Measurements from ENCODE around the gene ZNF501.

ZNF501 gene

DNA sequence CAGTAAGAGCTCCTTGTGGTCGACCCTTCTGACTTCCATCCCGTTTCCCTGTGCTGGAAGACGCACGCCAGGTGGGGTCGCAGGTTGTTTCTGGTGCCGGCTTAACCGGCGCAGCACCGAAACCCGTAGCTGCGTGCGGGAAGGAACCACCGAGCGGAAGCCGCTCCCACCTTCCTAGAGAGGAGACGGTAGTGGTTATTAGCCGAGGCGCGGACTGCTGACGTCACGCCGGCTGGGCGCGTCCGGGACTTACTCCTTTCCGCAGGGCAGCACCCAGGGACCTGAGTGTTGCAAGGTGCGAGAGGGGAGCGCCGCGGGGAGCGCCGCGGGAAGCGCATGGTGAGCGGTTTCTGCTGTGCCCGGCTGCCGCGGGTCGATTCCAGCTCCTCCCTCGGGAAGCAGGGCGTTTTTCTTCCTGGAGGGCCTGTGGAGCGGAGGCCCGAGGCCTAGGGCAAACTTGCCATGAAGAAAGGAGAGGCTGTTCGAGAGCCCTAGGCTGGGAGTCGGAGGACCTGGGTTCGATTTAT is at the start of gene ZNF501:
TSS of gene ZNF501 (plus strand) at position 252 of the 527 bp plus-strand sequence. CDS start 4,787 bp downstream, outside the sequence.
- DNase-seq, result peak; percentile 97

DNA sequence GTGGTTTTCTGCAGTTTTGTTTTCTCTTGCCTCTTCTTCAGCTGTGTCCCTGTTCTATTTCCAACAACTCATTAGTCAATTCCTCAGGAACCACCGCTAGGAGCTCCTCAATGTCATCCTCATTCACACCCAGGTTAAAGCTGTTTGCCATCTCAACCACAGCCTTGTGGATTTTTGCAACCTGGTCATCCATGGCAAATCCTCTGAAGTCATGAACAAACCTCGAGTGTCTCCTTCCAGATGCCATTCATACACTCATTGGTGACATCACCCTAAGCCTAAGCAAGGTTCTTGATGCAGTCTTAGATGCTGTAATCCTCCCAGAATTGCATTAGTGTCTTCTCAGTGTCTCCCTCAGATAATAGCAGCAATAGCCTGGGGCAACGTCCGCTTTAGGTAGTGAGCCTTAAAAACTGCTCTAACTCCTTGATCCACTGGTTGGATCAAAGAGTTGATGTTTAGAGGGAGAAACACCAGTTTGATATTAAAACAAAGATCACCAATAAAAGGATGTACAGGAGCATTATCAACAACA is 48.4 kb upstream of the ZNF501 start:
- no peak for DNase-seq

DNA sequence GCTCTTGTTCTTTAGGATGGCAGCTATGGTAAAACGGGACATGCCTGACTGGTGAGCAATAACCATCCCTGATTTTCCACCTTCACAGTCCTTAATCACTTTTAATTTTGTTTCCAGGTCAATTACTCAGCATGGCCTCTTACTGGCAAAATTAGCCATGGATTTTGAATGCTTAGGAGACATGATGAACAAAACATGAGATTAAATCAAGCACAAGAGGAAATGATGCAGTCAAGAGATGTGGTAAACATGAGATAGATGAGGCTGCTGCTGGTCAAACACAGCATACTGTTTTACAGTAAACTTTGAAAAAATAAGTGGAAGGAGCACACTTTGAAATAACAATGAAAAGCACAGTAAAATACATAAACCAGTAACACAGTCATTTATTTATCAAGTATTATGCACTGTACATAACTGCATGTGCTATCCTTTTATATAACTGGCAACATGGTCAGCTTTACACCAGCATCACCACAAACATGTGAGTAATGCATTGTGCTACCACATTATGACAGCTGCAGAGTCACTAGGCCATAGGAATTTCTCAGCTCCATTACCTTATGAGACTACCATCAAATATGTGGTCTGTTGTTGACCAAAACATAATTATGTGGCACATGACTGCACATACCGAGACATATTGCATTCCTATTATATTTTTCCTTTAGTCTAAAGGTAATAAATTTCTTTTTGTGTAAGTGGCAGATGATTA is 47.1 kb upstream of the ZNF501 start:
- DNase-seq, result no peak

DNA sequence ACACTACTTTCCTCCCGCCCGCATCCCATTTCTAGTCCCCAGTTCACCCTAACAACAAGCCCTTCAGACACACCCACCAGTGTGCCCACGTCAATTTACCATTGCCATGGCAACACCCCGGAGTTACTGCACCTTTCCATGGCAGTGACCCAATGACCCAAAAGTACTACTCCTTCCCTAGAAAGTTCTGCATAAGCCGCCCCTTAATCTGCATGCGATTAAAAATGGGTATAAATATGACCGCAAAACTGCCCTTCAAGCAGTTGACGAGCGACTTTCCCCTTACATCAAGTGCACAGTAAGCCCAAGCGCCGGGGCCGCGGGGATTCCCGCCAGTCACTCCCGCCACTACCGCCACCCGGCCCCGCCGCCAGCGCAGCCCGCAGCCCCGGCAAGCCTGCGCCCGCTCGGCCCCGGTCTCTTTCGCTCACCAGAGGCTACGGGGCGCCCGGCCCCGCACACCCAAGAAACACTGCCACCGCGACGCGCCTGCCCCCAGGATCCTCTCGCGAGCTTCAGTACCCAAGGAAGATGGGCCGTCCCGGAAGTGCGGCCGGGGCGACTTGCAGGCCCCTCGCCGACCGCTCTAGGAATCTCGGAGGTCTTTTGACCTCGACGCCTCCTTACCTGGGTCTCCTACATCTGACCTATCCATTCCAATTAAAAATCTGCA is 44.2 kb upstream of the ZNF501 start:
- DNase-seq, result peak; percentile 90

DNA sequence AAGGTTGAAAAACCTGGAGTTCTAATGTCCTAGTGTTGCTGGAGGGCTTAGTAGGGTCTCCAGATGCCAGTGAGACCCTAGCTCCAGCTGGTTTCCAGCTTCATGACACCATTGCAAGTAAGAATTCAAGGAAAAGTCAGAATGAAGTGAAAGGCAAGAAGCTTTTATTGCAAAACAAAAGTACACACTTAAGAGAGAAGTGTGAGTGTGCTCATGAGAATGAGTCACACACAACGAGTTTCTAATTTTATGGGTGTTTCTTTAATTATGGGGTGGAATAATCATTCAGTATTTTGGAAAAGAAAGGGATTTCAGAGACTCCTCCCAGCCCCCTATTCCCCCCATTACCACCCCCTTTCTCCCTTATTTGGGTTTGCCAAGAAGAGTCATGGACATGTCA is 41.5 kb upstream of the ZNF501 start:
- no peak for DNase-seq

DNA sequence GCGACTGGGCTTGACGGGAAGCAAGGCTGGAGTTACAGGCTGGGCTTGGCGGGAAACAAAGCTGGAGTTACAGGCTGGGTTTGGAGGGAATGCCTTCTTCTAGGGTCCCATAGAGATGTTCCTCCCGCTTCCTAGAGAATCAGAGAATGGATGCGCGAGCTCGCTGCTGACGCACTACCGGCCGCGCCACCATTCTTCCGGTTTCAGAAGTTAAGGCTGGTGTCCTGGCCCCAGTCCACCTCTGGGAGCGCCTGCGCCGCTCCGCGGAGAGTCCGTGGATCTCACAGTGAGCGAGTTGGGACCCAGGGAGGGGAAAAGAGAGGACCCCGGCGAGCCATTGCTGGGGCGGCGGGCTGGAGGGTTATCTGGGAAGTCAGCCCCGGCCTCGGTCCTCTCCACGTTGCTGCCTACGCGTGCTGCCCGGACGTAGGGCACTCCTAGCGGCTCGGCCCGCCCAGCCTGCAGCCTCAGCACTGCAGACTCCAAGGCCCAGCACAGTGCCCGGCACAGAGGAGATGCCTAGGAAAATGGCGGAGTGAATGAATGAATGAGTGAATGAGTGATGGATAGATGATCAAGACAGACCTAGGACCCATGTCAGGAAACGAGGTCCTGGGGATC is 16.9 kb upstream of the ZNF501 start, which contains the start of gene ZNF502:
TSS of gene ZNF502 (plus strand) at position 206 of the 621 bp plus-strand sequence. CDS start 7,602 bp downstream, outside the sequence.
- DNase-seq, result peak; percentile 96

DNA sequence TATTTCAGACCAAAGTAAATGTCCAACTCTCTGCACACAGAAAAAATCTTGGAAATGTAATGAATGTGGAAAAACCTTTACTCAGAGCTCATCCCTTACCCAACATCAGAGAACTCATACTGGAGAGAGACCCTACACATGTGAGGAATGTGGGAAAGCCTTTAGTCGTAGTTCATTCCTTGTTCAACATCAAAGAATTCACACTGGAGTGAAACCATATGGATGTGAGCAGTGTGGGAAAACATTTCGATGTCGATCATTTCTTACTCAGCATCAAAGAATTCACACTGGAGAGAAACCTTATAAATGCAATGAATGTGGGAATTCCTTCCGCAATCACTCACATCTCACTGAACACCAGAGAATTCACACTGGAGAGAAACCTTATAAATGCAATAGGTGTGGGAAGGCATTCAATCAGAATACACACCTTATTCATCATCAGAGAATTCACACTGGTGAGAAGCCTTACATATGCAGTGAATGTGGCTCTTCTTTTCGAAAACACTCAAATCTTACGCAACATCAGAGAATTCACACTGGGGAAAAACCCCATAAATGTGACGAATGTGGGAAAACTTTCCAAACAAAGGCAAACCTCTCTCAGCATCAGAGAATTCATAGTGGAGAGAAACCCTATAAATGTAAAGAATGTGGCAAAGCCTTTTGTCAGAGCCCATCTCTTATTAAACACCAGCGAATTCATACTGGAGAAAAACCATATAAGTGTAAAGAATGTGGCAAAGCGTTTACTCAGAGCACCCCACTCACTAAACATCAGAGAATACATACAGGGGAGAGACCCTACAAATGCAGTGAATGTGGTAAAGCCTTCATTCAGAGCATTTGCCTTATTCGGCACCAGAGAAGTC is 8.0 kb upstream of the ZNF501 start:
- peak; percentile 16 for DNase-seq

DNA sequence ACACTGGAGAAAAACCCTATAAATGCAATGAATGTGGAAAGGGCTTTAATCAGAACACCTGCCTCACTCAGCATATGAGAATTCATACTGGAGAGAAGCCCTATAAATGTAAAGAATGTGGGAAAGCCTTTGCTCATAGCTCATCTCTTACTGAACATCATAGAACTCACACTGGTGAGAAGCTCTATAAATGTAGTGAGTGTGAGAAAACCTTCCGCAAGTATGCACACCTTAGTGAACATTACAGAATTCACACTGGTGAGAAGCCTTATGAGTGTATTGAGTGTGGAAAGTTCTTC is 7.4 kb upstream of the ZNF501 start:
- DNase-seq, result no peak

DNA sequence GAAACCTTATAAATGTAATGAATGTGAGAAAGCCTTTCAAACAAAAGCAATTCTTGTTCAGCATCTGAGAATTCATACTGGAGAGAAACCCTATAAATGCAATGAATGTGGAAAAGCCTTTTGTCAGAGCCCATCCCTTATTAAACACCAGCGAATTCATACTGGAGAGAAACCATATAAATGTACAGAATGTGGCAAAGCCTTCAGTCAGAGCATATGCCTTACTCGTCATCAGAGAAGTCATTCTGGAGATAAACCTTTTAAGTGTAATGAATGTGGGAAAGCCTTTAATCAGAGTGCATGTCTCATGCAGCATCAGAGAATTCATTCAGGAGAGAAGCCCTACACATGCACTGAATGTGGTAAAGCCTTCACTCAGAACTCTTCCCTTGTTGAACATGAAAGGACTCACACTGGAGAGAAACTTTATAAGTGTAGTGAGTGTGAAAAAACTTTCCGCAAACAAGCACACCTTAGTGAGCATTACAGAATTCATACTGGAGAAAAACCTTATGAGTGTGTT is 5.3 kb downstream of the ZNF501 start:
- no peak for DNase-seq

DNA sequence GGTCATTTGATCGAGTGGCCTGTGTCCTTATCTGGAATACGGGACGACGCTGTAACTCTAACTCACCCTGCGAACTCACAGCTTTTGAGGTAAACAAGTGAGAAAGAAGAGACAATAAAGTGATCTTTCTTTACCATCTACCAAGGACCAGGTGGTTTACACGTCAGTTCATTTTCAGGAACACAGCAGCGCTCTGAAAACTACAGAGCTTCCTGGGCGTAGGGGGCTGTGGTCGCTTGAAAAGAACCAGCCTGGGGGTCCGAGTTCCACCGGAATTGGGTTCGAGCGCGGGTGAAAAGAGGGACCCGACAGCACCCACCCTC is 31.6 kb downstream of the ZNF501 start:
- no peak for DNase-seq

DNA sequence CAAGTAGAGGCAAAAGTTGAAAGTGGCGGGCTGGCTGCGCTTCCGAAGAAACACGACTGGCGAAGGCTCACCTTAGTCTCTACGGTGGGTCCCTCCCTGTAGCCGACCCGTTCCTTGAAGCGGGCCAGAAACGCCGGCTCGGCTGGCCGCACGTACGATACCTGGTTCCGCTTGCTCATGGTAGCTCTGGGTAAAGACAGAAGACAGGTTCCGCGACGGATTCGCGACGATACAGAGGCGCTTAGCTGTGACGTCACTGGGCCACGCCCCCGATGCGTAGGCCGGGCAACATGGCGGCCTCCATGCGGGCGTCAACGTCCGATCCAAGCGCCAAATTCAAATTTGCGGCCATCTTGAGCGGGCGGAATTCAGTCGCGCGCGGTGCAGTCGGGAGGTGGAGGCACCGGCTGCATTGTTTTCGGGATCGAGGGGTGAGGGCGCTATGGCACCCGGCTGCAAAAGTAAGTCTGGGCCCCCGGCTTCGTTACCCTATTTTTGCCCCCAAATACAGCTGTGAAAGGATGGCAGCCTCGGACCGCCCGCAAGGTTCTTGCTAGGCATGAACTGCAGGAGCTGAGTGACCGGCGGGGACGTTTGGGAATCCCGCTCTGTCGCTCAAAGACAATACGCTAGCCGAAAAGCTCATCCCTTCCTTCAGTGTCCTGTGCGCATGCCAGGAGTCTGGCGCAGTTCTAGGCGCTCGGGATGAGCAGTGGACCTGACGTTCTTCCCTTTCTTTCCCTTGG is 32.2 kb downstream of the ZNF501 start, which contains the start of the genes KIAA1143 and KIF15:
TSS of gene KIAA1143 (minus strand) at position 196 of the 746 bp plus-strand sequence. CDS start at position 179, 17 bp downstream.
TSS of gene KIF15 (plus strand) at position 371 of the 746 bp plus-strand sequence. CDS start at position 443, 72 bp downstream.
- peak; percentile 99 for DNase-seq

DNA sequence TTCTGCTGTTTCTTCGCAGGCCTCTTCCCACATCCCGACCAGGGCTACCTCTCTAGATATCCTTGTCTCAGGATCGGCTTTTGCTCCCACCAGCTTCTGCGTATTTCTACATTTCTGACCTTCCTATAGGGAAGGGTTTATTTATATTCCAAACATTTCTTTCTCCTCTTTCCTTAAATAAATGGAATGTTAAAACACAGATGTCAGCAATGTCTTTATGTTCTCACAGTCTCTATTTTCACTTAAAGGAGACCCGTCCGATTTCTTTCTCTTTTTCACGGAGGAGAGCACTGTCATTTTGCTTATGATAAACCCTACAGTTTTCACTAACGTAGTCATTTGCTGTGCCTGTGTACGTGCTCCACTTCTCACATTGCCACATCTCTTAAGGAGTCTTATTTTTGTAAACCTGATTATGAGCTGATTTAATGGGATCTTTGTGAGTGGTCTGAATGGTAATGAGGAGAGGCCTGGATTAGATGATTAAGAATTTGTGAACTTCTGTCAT is 32.8 kb downstream of the ZNF501 start:
- no peak for DNase-seq

DNA sequence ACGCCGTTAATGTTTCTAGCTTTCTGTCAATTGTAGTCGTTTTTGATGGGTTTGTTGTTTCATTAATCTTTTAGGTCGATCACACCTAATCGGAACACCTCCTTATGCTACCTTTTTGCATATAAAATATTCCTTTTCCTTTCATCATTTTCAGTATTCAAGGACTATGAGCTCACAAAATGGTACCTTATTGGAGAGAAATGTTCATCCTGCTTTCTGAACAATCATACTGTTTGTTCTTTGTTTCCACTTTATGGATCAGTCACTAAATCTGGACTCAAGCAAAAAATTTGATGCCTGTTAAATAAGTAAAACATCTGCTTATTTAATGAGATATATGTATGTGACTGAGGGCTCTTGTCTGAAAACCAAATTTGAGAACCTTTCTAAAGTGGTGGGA is 33.3 kb downstream of the ZNF501 start:
- DNase-seq, result peak; percentile 3

DNA sequence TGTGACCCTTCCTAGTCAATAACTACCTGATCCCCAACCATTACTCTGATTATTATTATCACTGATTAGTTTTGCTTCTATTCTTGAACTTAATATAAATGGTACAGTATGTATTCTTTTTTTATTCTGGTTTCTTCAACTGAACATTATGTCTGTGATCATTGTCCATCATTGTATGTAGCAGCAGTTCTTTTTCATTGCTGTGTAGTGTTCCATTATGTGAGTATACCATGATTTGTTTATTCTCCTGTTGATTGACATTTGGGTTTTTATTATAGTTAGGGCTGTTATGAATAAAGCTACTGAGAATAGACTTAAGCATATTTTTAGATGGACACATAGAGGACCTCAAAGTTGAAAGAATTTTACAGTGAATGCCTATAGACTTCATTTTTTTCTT is 34.8 kb downstream of the ZNF501 start:
- no peak for DNase-seq

DNA sequence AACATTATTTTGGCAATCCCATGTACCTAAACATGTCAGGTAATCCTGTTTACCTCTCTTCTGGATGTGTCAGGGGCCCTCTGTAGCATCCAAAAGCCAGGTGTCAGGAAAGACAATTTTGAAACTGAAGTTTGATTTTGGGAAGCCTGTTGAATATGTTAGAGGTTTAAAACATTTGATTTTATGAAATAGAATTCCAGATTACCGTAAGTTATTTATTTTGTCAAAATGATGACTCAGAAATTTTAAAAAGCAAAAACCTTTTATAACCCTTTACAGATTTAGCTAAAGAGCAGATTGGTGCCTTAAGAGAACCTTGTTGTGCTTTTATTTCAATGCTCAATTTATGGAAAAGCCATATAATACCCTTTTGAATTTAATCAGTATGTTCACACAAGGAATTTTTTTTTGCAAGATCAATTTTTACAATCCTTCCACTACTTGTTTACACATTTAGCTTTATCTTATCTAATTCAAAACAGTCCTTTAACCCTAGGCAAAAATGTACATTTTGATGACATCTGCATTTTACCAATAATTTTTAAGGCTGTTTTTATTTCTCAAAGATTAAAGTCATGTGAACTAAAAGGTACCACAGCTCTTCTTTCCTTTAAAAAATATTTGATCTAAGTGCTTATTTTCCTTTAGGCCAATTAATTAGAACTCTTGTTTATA is 42.1 kb downstream of the ZNF501 start:
- no peak for DNase-seq

DNA sequence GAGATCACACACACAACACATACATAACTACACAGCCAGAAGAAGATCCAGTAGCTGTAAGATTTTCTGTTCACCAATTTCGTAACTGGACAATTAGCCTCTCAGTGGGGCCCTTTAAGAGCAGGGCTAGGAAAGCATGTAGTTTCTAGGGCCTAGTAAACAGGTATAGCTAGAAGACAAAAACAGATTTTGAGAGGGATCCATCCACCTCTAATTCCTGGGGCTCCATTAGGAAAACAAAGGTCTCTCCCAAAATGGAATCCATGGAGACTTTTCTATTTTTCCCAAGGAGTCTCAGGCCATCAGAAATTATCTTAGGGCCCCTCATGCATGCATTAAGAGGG is 42.6 kb downstream of the ZNF501 start:
- no peak for DNase-seq

DNA sequence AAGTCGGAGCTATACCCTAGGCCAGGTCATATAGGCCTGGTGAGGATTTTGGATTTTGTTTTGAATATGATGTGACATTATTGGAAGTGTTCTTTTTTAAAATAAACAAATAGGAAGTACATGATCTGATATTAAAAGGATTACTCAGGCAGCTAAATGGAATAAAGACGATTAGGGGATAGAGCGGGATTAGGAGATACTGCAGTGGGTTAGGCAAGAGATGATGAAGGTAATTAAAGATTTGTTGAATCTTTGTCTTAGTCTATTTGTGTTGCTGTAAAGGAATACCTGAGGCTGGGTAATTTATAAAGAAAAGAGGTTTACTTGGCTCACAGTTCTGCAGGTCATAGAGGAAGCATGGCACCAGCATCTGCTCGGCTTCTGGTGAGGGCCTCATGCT is 53.5 kb downstream of the ZNF501 start:
- DNase-seq, result no peak

Measured in eye (tissue), 1 donor.